NCI-H1417 (cell line): ENCODE data around the gene ITGAL.
"Not testable (repeated sequence)": the region's sequence is repeated elsewhere in the genome, so short reads cannot be mapped to it uniquely, and the experiment has no call there.

Experiments
- DNase-seq, 3 experiments: peaks; one replicate each; lab custom pipeline; 2025; lab: John Stamatoyannopoulos, UW

The ITGAL gene

GRCh38 chr16:30472328-30472942 is at the start of gene ITGAL:
TSS of gene ITGAL (plus strand) at chr16:30472742. CDS start at chr16:30472838, 96 bp downstream.
- no peak for DNase-seq

GRCh38 chr16:30428055-30428454 is 44.5 kb upstream of the ITGAL start:
- DNase-seq, result no peak

GRCh38 chr16:30429418-30429677 is 43.2 kb upstream of the ITGAL start:
- DNase-seq, result peak in 1 of 3 experiments; percentile 69

- peak; percentile 94 to 100 (median 98) for DNase-seq
Observed at GRCh38 chr16:30429678-30430427, 42.7 kb upstream of the ITGAL start, which contains the start of gene DCTPP1. TSS of gene DCTPP1 (minus strand) at chr16:30430030. CDS start at chr16:30429980, 50 bp downstream.

GRCh38 chr16:30430428-30430970 is 42.0 kb upstream of the ITGAL start:
- peak in 1 of 3 experiments; percentile 20 for DNase-seq

GRCh38 chr16:30434852-30435251 is 37.7 kb upstream of the ITGAL start:
- no peak for DNase-seq

GRCh38 chr16:30437511-30438046 is 35.0 kb upstream of the ITGAL start:
- DNase-seq, result peak; percentile 22 to 70 (median 40)

GRCh38 chr16:30438835-30439234 is 33.7 kb upstream of the ITGAL start:
- no peak for DNase-seq

- no peak for DNase-seq
Observed at GRCh38 chr16:30439720-30440348, 32.7 kb upstream of the ITGAL start.

- no peak for DNase-seq
Observed at GRCh38 chr16:30443631-30444030, 28.9 kb upstream of the ITGAL start.

GRCh38 chr16:30444231-30445148 is 28.1 kb upstream of the ITGAL start:
- peak in 1 of 3 experiments; percentile 11 for DNase-seq

- DNase-seq, result no peak
Observed at GRCh38 chr16:30445149-30445407, 27.5 kb upstream of the ITGAL start.

- peak; percentile 89 to 98 (median 95) for DNase-seq
Observed at GRCh38 chr16:30445408-30446202, 26.9 kb upstream of the ITGAL start, which contains the start of gene SEPHS2. TSS of gene SEPHS2 (minus strand) at chr16:30445874. CDS start at chr16:30445727, 147 bp downstream.

- DNase-seq, result peak in 1 of 3 experiments; percentile 41
Observed at GRCh38 chr16:30446203-30446595, 26.3 kb upstream of the ITGAL start.

GRCh38 chr16:30447512-30448226 is 24.9 kb upstream of the ITGAL start:
- DNase-seq, result no peak

- DNase-seq, result no peak
Observed at GRCh38 chr16:30449116-30449435, 23.5 kb upstream of the ITGAL start.

- DNase-seq, result not testable (repeated sequence)
Observed at GRCh38 chr16:30452709-30453580, 19.6 kb upstream of the ITGAL start.

- no peak for DNase-seq
Observed at GRCh38 chr16:30456302-30456701, 16.2 kb upstream of the ITGAL start.

GRCh38 chr16:30457256-30457655 is 15.3 kb upstream of the ITGAL start:
- DNase-seq, result no peak
